Karpas-422 (cell line): ENCODE results near the gene ARHGAP9. TPM values are rescaled to one million over a fixed set of nuclear protein-coding genes. Genes with fewer than 3 reads are reported as not detected.

Source experiments
- DNase-seq: peaks from one replicate; pipeline ENCODE4 v3.0.0-alpha.2; 2015
- H2AFZ ChIP-seq: fragments of 200-600 bp; sonication (generic); 2 replicates; pipeline ENCODE4 v1.6.1; 2014; ENCODE audit warnings: antibody characterized with exemption, low read length, mixed read lengths
- H3K27ac ChIP-seq: fragments of 200-600 bp; sonication (generic); 2 replicates; pipeline ENCODE4 v1.5.1; 2014; ENCODE audit warnings: mild to moderate bottlenecking, low read length, moderate library complexity
- H3K27me3 ChIP-seq: fragments of 200-600 bp; sonication (generic); 2 replicates; pipeline ENCODE4 v1.6.1; 2014; ENCODE audit warnings: low read length, mixed read lengths
- H3K36me3 ChIP-seq: fragments of 200-600 bp; sonication (generic); 2 replicates; pipeline ENCODE4 v1.6.1; 2014; ENCODE audit warnings: low read length, mixed read lengths; ENCODE audit not compliant: insufficient read depth
- H3K4me1 ChIP-seq: fragments of 200-600 bp; sonication (generic); 2 replicates; pipeline ENCODE4 v1.6.1; 2014; ENCODE audit warnings: mild to moderate bottlenecking, low read length, mixed read lengths
- H3K4me2 ChIP-seq: fragments of 200-600 bp; sonication (generic); 2 replicates; pipeline ENCODE4 v1.6.1; 2014; ENCODE audit warnings: low read length, low read depth, mild to moderate bottlenecking; ENCODE audit not compliant: poor library complexity, severe bottlenecking
- H3K4me3 ChIP-seq: fragments of 200-600 bp; sonication (generic); 2 replicates; pipeline ENCODE4 v1.5.1; 2014; ENCODE audit warnings: mild to moderate bottlenecking, antibody characterized with exemption, low read length, mixed read lengths
- H3K79me2 ChIP-seq: fragments of 200-600 bp; sonication (generic); 2 replicates; pipeline ENCODE4 v1.6.1; 2014; ENCODE audit warnings: mild to moderate bottlenecking, low read length, mixed read lengths
- H3K9ac ChIP-seq: fragments of 200-600 bp; sonication (generic); 2 replicates; pipeline ENCODE4 v1.6.0; 2014; ENCODE audit warnings: low read length
- H3K9me2 ChIP-seq: fragments of 200-600 bp; sonication (generic), shearing (Covaris generic); replicated peaks from 2 replicates; pipeline ENCODE4 v1.6.0; 2014; ENCODE audit warnings: mild to moderate bottlenecking, low read length, moderate library complexity; ENCODE audit not compliant: insufficient read depth
- H3K9me3 ChIP-seq: fragments of 300-700, 200-600 bp; sonication (generic); 2 replicates; pipeline ENCODE4 v1.6.1; 2014; ENCODE audit warnings: low read length, mixed read lengths
- H4K20me1 ChIP-seq: fragments of 200-600 bp; sonication (generic); 2 replicates; pipeline ENCODE4 v1.6.1; 2014; ENCODE audit warnings: mild to moderate bottlenecking, antibody characterized with exemption, low read length, low read depth; ENCODE audit not compliant: insufficient read depth
- total RNA-seq: library from RNA; depleted of rRNA; stranded (reverse); fragments of >200 nt; shearing (Covaris generic); gene quantifications from 2 replicates; pipeline ENCODE4 v1.2.3, GENCODE V29; 2014; ENCODE audit warnings: low replicate concordance

ARHGAP9 gene
- total RNA-seq, 1 experiment from 2014 or later: 12.3 TPM

DNA sequence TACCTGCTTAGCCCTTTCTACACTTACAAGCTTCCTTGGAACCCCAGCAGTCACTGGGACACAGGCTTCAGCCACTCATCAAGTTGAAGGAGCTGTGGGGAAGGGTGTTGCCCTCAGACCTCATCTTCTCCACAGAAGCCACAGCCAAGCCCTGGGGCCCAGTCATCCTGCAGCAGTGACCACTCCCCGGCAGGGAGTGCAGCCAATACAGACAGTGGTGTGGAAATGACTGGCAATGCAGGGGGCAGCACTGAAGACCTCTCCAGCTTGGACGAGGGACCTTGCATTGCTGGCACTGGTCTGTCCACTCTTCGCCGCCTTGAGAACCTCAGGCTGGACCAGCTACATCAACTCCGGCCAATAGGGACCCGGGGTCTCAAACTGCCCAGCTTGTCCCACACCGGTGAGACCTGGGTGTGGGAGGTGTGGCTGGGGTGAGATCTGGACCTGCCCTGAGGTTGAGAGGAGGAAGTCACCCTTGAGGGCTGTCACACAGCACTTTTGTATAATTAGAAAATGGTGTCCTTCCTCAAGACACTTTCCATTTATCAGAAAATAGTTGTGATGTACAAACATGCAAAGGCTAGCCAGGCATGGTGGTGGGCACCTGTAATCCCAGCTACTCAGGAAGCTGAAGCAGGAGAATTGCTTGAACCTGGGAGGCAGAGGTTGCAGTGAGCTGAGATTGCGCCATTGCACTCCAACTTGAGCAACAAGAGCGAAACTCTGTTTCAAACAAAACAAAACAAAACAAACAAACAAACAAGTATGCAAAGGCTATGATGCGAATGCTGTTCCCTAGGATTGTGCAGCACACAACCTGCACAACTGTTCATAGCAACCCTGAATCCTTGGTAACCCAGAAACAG, 10.1 kb downstream of the ARHGAP9 start:
- H3K9ac ChIP-seq: no peak overlapping the region
- H3K4me2 ChIP-seq: no peak overlapping the region
- DNase-seq: no peak

DNA sequence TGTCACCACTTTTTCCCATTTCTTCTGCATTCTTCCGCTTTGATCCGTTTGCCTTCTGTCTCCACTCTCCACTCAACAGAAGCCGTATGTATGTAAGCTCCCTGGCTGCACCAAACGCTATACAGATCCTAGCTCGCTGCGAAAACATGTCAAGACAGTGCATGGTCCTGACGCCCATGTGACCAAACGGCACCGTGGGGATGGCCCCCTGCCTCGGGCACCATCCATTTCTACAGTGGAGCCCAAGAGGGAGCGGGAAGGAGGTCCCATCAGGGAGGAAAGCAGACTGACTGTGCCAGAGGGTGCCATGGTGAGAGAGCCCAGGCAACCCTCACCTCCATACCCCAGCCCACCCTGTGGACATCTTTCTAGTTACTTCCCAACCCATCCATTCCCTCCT, 11.8 kb downstream of the ARHGAP9 start:
- no peak overlapping the region for H3K4me3 ChIP-seq
- no peak overlapping the region for H2AFZ ChIP-seq
- no peak for DNase-seq
- no peak overlapping the region for H3K9ac ChIP-seq
- no peaks in the 10 kb centered on the region for H3K36me3 ChIP-seq
- no peaks in the 10 kb centered on the region for H3K9me2 ChIP-seq
- H3K79me2 ChIP-seq: no peaks in the 10 kb centered on the region
- H3K9me3 ChIP-seq: no peaks in the 10 kb centered on the region
- peaks cover 5% of the 10 kb centered on the region; the same call in 1 of the 2 replicates for H3K4me1 ChIP-seq
- H4K20me1 ChIP-seq: no peaks in the 10 kb centered on the region
- H3K27ac ChIP-seq: no peak overlapping the region
- no peak overlapping the region for H3K4me2 ChIP-seq
- no peaks in the 10 kb centered on the region for H3K27me3 ChIP-seq

More for the DNA sequence above, 10.1 kb downstream of the ARHGAP9 start:
- Histone ChIP-seq H4K20me1 (no peaks in the 10 kb centered on the region), H3K36me3 (no peaks in the 10 kb centered on the region), H3K9me2 (no peaks in the 10 kb centered on the region), H3K27me3 (no peaks in the 10 kb centered on the region), H3K27ac (no peak overlapping the region), H3K79me2 (no peaks in the 10 kb centered on the region), H3K4me3 (no peak overlapping the region), H3K9me3 (no peaks in the 10 kb centered on the region), H3K4me1 (peaks cover 5% of the 10 kb centered on the region; the same call in 1 of the 2 replicates), H2AFZ (no peak overlapping the region)

- no peak overlapping the region for H3K27ac ChIP-seq
- H3K4me2 ChIP-seq: no peak overlapping the region
- H3K4me1 ChIP-seq: peaks cover 5% of the 10 kb centered on the region; the same call in 1 of the 2 replicates
- no peak overlapping the region for H2AFZ ChIP-seq
- no peaks in the 10 kb centered on the region for H3K79me2 ChIP-seq
- no peaks in the 10 kb centered on the region for H3K9me3 ChIP-seq
- no peaks in the 10 kb centered on the region for H3K36me3 ChIP-seq
- no peaks in the 10 kb centered on the region for H3K27me3 ChIP-seq
- H3K9me2 ChIP-seq: no peaks in the 10 kb centered on the region
- no peak for DNase-seq
- no peaks in the 10 kb centered on the region for H4K20me1 ChIP-seq
- H3K4me3 ChIP-seq: no peak overlapping the region
- H3K9ac ChIP-seq: no peak overlapping the region
Observed at GRCh38 chr12:57467212-57467874, 12.3 kb downstream of the ARHGAP9 start.

DNA sequence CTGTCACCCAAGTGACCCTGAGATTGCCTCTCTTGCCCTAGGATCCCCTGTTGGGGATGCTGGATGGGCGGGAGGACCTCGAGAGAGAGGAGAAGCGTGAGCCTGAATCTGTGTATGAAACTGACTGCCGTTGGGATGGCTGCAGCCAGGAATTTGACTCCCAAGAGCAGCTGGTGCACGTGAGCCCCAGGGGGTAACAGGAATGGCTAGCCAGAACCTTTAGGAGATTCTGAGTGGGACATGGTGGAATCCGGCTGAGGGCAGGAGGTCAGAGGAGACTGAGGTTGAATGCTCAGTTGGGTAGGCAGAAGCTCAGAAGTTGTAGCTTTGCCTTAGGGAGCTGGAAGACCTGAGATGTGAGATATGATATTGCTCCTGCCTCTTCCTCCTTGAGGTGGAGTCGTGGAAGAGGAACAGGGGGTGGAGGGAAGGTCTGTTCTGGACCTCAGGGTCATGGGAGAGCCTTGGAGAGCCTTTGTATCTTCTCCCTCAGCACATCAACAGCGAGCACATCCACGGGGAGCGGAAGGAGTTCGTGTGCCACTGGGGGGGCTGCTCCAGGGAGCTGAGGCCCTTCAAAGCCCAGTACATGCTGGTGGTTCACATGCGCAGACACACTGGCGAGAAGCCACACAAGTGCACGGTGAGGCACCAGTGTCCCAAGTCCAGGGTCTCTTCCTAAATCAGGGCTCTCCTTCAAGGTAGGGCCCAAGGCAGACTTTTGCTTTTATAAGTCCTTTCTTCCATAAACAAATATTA, 13.7 kb downstream of the ARHGAP9 start:
- H2AFZ ChIP-seq: no peak overlapping the region
- no peaks in the 10 kb centered on the region for H3K9me2 ChIP-seq
- no peak overlapping the region for H3K4me2 ChIP-seq
- H4K20me1 ChIP-seq: no peaks in the 10 kb centered on the region
- H3K27me3 ChIP-seq: no peaks in the 10 kb centered on the region
- H3K27ac ChIP-seq: no peak overlapping the region
- no peak overlapping the region for H3K4me3 ChIP-seq
- H3K4me1 ChIP-seq: peaks cover 18% of the 10 kb centered on the region
- no peaks in the 10 kb centered on the region for H3K36me3 ChIP-seq
- no peak overlapping the region for H3K9ac ChIP-seq
- no peak for DNase-seq
- no peaks in the 10 kb centered on the region for H3K9me3 ChIP-seq
- no peaks in the 10 kb centered on the region for H3K79me2 ChIP-seq

DNA sequence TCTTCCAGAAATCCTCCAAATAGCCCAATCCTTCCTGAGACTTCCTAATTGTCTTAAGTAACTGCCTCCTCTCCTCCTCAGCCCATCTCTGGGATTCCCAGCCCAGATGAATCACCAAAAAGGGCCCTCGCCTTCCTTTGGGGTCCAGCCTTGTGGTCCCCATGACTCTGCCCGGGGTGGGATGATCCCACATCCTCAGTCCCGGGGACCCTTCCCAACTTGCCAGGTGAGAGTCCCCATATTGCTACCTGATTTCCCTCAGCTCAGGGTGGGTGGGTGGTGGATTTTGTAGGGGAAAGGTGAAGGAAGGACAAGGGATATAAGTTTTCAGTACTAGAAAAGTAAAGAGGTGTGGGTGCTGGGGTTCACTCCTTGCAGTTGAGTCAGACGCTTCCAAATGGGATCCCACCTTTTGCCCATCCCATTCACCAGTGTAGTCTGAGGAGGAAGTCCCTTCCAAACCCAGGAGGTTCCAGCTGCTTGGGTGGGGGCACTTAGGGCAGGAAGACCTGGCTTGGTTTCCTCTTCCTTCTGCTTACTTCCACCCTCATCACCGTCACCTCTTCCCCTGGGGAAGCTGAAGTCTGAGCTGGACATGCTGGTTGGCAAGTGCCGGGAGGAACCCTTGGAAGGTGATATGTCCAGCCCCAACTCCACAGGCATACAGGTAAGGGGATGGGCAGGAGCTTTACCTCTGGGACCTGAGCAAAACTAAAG, 14.5 kb downstream of the ARHGAP9 start:
- Histone ChIP-seq H3K27ac (no peak overlapping the region), H3K36me3 (no peaks in the 10 kb centered on the region), H3K4me3 (no peak overlapping the region), H3K79me2 (no peaks in the 10 kb centered on the region), H3K9ac (no peak overlapping the region), H2AFZ (no peak overlapping the region), H3K4me1 (peaks cover 25% of the 10 kb centered on the region), H3K9me2 (no peaks in the 10 kb centered on the region), H3K9me3 (no peaks in the 10 kb centered on the region), H3K27me3 (no peaks in the 10 kb centered on the region), H3K4me2 (no peak overlapping the region), H4K20me1 (no peaks in the 10 kb centered on the region)
- no peak for DNase-seq

- Histone ChIP-seq H3K4me2 (no peak overlapping the region), H3K9me2 (no peaks in the 10 kb centered on the region), H3K79me2 (no peaks in the 10 kb centered on the region), H3K4me3 (no peak overlapping the region), H3K36me3 (no peaks in the 10 kb centered on the region), H3K9ac (no peak overlapping the region), H3K27ac (no peak overlapping the region), H3K4me1 (peaks cover 27% of the 10 kb centered on the region), H2AFZ (no peak overlapping the region), H4K20me1 (no peaks in the 10 kb centered on the region), H3K9me3 (no peaks in the 10 kb centered on the region), H3K27me3 (no peaks in the 10 kb centered on the region)
- DNase-seq: no peak
Observed at GRCh38 chr12:57464569-57464968, 15.1 kb downstream of the ARHGAP9 start.

GRCh38 chr12:57462912-57463253, 16.8 kb downstream of the ARHGAP9 start:
- Histone ChIP-seq H3K9ac (no peak overlapping the region), H3K4me1 (peaks cover 38% of the 10 kb centered on the region), H3K9me2 (no peaks in the 10 kb centered on the region), H3K4me2 (no peak overlapping the region), H3K4me3 (no peak overlapping the region), H3K27ac (no peak overlapping the region), H3K36me3 (no peaks in the 10 kb centered on the region), H4K20me1 (no peaks in the 10 kb centered on the region), H2AFZ (no peak overlapping the region), H3K9me3 (no peaks in the 10 kb centered on the region), H3K27me3 (no peaks in the 10 kb centered on the region), H3K79me2 (no peaks in the 10 kb centered on the region)
- no peak for DNase-seq
